HepG2 (cell line): ENCODE measurements around the gene PHRF1. TPM values are rescaled to one million over a fixed set of nuclear protein-coding genes. Genes with fewer than 3 reads are reported as not detected.

Experiments used
- AKAP8 ChIP-seq: sonication (generic); formaldehyde crosslinking; IDR thresholded peaks from 2 replicates; pipeline ENCODE4 v1.5.1; 2020; ENCODE audit warnings: mild to moderate bottlenecking, missing genetic modification reagents
- ARID5B ChIP-seq: IDR thresholded peaks from 2 replicates; pipeline ENCODE4 v1.4.0; 2020; ENCODE audit warnings: mild to moderate bottlenecking, missing genetic modification reagents
- KDM5B ChIP-seq: sonication (generic); formaldehyde crosslinking; IDR thresholded peaks from 2 replicates; pipeline ENCODE4 v1.4.0; 2020; ENCODE audit warnings: missing genetic modification reagents, mild to moderate bottlenecking, borderline replicate concordance
- MAX ChIP-seq: IDR thresholded peaks from 2 replicates; pipeline ENCODE4 v1.6.1; 2012; ENCODE audit warnings: inconsistent platforms
- NRL ChIP-seq: sonication (generic); formaldehyde crosslinking; IDR thresholded peaks from 2 replicates; pipeline ENCODE4 v1.5.0; 2020; ENCODE audit warnings: missing genetic modification reagents, mild to moderate bottlenecking, moderate library complexity, borderline replicate concordance
- PITX1 ChIP-seq: sonication (generic); formaldehyde crosslinking; IDR thresholded peaks from 2 replicates; pipeline ENCODE4 v1.5.1; 2020; ENCODE audit warnings: mild to moderate bottlenecking, missing genetic modification reagents
- SAP130 ChIP-seq: IDR thresholded peaks from 2 replicates; pipeline ENCODE4 v1.6.1; 2016; ENCODE audit warnings: low read depth
- ZNF274 ChIP-seq: sonication (generic); formaldehyde crosslinking; IDR thresholded peaks from 2 replicates; pipeline ENCODE4 v1.5.1; 2020; ENCODE audit warnings: mild to moderate bottlenecking, missing genetic modification reagents
- ZNF350 ChIP-seq: sonication (generic); formaldehyde crosslinking; IDR thresholded peaks from 2 replicates; pipeline ENCODE4 v1.4.0; 2020; ENCODE audit warnings: mild to moderate bottlenecking, low read depth, missing genetic modification reagents, borderline replicate concordance
- ZNF792 ChIP-seq: IDR thresholded peaks from 2 replicates; pipeline ENCODE4 v1.6.1; 2016
- polyA plus RNA-seq, 8 experiments: library from polyadenylated mRNA; depleted of rRNA in 3 of 8; stranded (reverse) in 7 of 8; unstranded in 1 of 8; fragments of >200 nt; fragmentation: Illumina TruSeq in 4 of 8; extraction: Trizol in 4 of 8; gene quantifications; 2 replicates each; pipeline versions ENCODE4 v1.2.1 to v1.2.3, GENCODE V29; 2011 to 2016; ENCODE audit warnings: low read depth in 4 of 8, missing spikeins in 1 of 8, mixed read lengths in 1 of 8; ENCODE audit not compliant: insufficient read depth in 1 of 8
- total RNA-seq, 5 experiments: library from RNA; depleted of rRNA; stranded (reverse); fragments of >200 nt; fragmentation: Illumina TruSeq; extraction: Trizol; gene quantifications; 2 replicates each; pipeline ENCODE4 v1.2.3, GENCODE V29; 2016; ENCODE audit warnings: low read depth in 1 of 5
- TF ChIP-seq, protein P1 (sequence below): sonication (generic); formaldehyde crosslinking; IDR thresholded peaks from 2 replicates; pipeline ENCODE4 v1.4.0; 2020; ENCODE audit warnings: missing genetic modification reagents, borderline replicate concordance
- TF ChIP-seq, protein P2 (sequence below): sonication (generic); formaldehyde crosslinking; IDR thresholded peaks from 2 replicates; pipeline ENCODE4 v1.8.0; 2022; ENCODE audit warnings: mild to moderate bottlenecking, missing genetic modification reagents; ENCODE audit not compliant: insufficient replicate concordance
- TF ChIP-seq, protein P3 (sequence below): IDR thresholded peaks from 2 replicates; pipeline ENCODE4 v1.6.1; 2016; ENCODE audit warnings: low read depth
- TF ChIP-seq, protein P4 (sequence below), 2 experiments: sonication (generic) in 1 of 2; formaldehyde crosslinking in 1 of 2; IDR thresholded peaks; 2 replicates each; pipeline versions ENCODE4 v1.4.0 to v1.6.1; 2016 to 2020; ENCODE audit warnings: borderline replicate concordance in 1 of 2, low read depth in 1 of 2, mild to moderate bottlenecking in 1 of 2, missing genetic modification reagents in 1 of 2

The PHRF1 gene
- total and polyA plus RNA-seq, 2 of the 13 experiments (the other 11 are each of a cell fraction or from before 2014, with no cell fraction given), result 8.2 to 16.7 TPM

GRCh38 chr11:569158-569885 is 6.9 kb upstream of the PHRF1 start (continued):
- TF ChIP-seq ARID5B (CRISPR knock-in tag) (peak; percentile 17; the same call in 1 of the 2 replicates), ZNF350 (peak; percentile 39; the same call in 1 of the 2 replicates), MAX (peak; percentile 49), NRL (CRISPR knock-in tag) (peak; percentile 43; the same call in 1 of the 2 replicates), AKAP8 (peak; percentile 60; the same call in 1 of the 2 replicates), ZNF274 (CRISPR knock-in tag) (peak; percentile 41; the same call in 1 of the 2 replicates), ZNF792 (CRISPR knock-in tag) (no peak), SAP130 (CRISPR knock-in tag) (peak; percentile 67), KDM5B (CRISPR knock-in tag) (0 out of 2 replicates have a peak, but pooled peaks have one; percentile 5), PITX1 (CRISPR knock-in tag) (peak; percentile 31; the same call in 1 of the 2 replicates)
- TF ChIP-seq, protein P1, sequence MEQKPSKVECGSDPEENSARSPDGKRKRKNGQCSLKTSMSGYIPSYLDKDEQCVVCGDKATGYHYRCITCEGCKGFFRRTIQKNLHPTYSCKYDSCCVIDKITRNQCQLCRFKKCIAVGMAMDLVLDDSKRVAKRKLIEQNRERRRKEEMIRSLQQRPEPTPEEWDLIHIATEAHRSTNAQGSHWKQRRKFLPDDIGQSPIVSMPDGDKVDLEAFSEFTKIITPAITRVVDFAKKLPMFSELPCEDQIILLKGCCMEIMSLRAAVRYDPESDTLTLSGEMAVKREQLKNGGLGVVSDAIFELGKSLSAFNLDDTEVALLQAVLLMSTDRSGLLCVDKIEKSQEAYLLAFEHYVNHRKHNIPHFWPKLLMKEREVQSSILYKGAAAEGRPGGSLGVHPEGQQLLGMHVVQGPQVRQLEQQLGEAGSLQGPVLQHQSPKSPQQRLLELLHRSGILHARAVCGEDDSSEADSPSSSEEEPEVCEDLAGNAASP (CRISPR knock-in tag), result peak; percentile 73; the same call in 1 of the 2 replicates
- TF ChIP-seq, protein P2, sequence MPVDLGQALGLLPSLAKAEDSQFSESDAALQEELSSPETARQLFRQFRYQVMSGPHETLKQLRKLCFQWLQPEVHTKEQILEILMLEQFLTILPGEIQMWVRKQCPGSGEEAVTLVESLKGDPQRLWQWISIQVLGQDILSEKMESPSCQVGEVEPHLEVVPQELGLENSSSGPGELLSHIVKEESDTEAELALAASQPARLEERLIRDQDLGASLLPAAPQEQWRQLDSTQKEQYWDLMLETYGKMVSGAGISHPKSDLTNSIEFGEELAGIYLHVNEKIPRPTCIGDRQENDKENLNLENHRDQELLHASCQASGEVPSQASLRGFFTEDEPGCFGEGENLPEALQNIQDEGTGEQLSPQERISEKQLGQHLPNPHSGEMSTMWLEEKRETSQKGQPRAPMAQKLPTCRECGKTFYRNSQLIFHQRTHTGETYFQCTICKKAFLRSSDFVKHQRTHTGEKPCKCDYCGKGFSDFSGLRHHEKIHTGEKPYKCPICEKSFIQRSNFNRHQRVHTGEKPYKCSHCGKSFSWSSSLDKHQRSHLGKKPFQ (CRISPR knock-in tag), result peak; percentile 63
- TF ChIP-seq, protein P3, sequence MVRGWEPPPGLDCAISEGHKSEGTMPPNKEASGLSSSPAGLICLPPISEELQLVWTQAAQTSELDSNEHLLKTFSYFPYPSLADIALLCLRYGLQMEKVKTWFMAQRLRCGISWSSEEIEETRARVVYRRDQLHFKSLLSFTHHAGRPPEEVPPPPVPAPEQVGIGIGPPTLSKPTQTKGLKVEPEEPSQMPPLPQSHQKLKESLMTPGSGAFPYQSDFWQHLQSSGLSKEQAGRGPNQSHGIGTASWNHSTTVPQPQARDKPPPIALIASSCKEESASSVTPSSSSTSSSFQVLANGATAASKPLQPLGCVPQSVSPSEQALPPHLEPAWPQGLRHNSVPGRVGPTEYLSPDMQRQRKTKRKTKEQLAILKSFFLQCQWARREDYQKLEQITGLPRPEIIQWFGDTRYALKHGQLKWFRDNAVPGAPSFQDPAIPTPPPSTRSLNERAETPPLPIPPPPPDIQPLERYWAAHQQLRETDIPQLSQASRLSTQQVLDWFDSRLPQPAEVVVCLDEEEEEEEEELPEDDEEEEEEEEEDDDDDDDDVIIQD (CRISPR knock-in tag), result 0 out of 2 replicates have a peak, but pooled peaks have one; percentile 22
- TF ChIP-seq, protein P4, sequence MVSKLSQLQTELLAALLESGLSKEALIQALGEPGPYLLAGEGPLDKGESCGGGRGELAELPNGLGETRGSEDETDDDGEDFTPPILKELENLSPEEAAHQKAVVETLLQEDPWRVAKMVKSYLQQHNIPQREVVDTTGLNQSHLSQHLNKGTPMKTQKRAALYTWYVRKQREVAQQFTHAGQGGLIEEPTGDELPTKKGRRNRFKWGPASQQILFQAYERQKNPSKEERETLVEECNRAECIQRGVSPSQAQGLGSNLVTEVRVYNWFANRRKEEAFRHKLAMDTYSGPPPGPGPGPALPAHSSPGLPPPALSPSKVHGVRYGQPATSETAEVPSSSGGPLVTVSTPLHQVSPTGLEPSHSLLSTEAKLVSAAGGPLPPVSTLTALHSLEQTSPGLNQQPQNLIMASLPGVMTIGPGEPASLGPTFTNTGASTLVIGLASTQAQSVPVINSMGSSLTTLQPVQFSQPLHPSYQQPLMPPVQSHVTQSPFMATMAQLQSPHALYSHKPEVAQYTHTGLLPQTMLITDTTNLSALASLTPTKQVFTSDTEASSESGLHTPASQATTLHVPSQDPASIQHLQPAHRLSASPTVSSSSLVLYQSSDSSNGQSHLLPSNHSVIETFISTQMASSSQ (IDR thresholded peaks at IDR 0.05; ENCODE audit: low read depth), result no peak
- TF ChIP-seq, protein P4 (CRISPR knock-in tag; IDR thresholded peaks at IDR 0.05; ENCODE audit: borderline replicate concordance), result 0 out of 2 replicates have a peak, but pooled peaks have one; percentile 34
